Mucosa of descending colon (tissue), 3 donors: Measurements from ENCODE around the gene UACA. TPM values are rescaled to one million over a fixed set of nuclear protein-coding genes. Genes with fewer than 3 reads are reported as not detected.

Experiments used
- ATAC-seq: fragments of 200-7000 bp; cut with Tn5 transposase; one replicate; pipeline ENCODE4 v1.9.1; 2020; ENCODE audit warnings: mild to moderate bottlenecking, moderate library complexity
- DNase-seq, 3 donors: peaks; one replicate each; pipeline ENCODE4 v3.0.0-alpha.2; 2020
- H3K36me3 ChIP-seq: fragments of 200-600 bp; one replicate; pipeline ENCODE4 v1.8.0; 2021; ENCODE audit warnings: low read depth, mild to moderate bottlenecking
- H3K4me1 ChIP-seq: fragments of 200-600 bp; one replicate; pipeline ENCODE4 v1.8.0; 2021; ENCODE audit warnings: low read depth, mild to moderate bottlenecking
- H3K4me3 ChIP-seq: fragments of 200-600 bp; one replicate; pipeline ENCODE4 v1.8.0; 2021; ENCODE audit warnings: mild to moderate bottlenecking
- H3K9me3 ChIP-seq: fragments of 200-600 bp; one replicate; pipeline ENCODE4 v1.8.0; 2021; ENCODE audit warnings: mild to moderate bottlenecking
- CTCF ChIP-seq: fragments of 200-600 bp; IDR thresholded peaks from one replicate; pipeline ENCODE4 v1.8.0; 2022; ENCODE audit warnings: antibody characterized with exemption, mild to moderate bottlenecking
- intact Hi-C, 2 donors: fragments of 100-400 bp; cut with DNase I in 1 of 2; cut with micrococcal nuclease in 1 of 2; formaldehyde crosslinking; loops; one replicate each; pipeline versions ENCODE4 v1.11.0 to v1.11.1; 2022; cut with DNase I, micrococcal nuclease
- total RNA-seq, 3 donors: library from RNA; stranded (reverse); fragmentation: NEBNext Ultra II Directional in 2 of 3; extraction: Animal tissue kit (Norgen Biotek cat#: 25700) in 2 of 3; gene quantifications; one replicate each; pipeline versions ENCODE4 v1.2.1 to v1.2.4, GENCODE V29; 2021 to 2023
- donor health status: DM: no; HTN: no; CAD: no; lungs with moderate emphysema.
- donor health status: DM: no; HTN: no; CAD: no.
- donor health status: DM: no; HTN: yes; CAD: no.

Gene UACA
- total RNA-seq, 3 donors from 2014 or later: 42.1 to 74.7 (median 64.9) TPM

GRCh38 chr15:70707686-70708300 is 55.6 kb downstream of the UACA start:
- Histone ChIP-seq H3K4me1 (no peaks in the 10 kb centered on the region), H3K36me3 (no peaks in the 10 kb centered on the region), H3K4me3 (no peak overlapping the region), H3K9me3 (no peaks in the 10 kb centered on the region)
- no peak for DNase-seq
- intact Hi-C loops: no loop called here
- TF ChIP-seq CTCF: no peak
- ATAC-seq: no peak

- no peak for DNase-seq
- no peak for ATAC-seq
- no peak for TF ChIP-seq CTCF
- no peak overlapping the region for H3K4me3 ChIP-seq
- H3K4me1 ChIP-seq: no peaks in the 10 kb centered on the region
- intact Hi-C loops: no loop called here
- H3K36me3 ChIP-seq: no peaks in the 10 kb centered on the region
- H3K9me3 ChIP-seq: no peaks in the 10 kb centered on the region
Measured at GRCh38 chr15:70704731-70705130, 58.6 kb downstream of the UACA start.

- no peak for TF ChIP-seq CTCF
- Histone ChIP-seq H3K9me3 (no peaks in the 10 kb centered on the region), H3K4me1 (no peaks in the 10 kb centered on the region), H3K4me3 (no peak overlapping the region), H3K36me3 (no peaks in the 10 kb centered on the region)
- no peak for ATAC-seq
- DNase-seq: no peak
- intact Hi-C loops: no loop called here
Measured at GRCh38 chr15:70704166-70704565, 59.2 kb downstream of the UACA start.

- intact Hi-C loops: no loop called here
- no peak overlapping the region for H3K4me3 ChIP-seq
- DNase-seq (peak in 1 of 3 donors; percentile 38), ATAC-seq (peak; percentile 81)
- H3K4me1 ChIP-seq: no peaks in the 10 kb centered on the region
- no peaks in the 10 kb centered on the region for H3K36me3 ChIP-seq
- no peaks in the 10 kb centered on the region for H3K9me3 ChIP-seq
- TF ChIP-seq CTCF: no peak
Measured at GRCh38 chr15:70703096-70703878, 60.1 kb downstream of the UACA start.

GRCh38 chr15:70702584-70702983 is 60.8 kb downstream of the UACA start:
- no peak for TF ChIP-seq CTCF
- no peak for DNase-seq
- intact Hi-C loops: no loop called here
- Histone ChIP-seq H3K36me3 (no peaks in the 10 kb centered on the region), H3K9me3 (no peaks in the 10 kb centered on the region), H3K4me1 (no peaks in the 10 kb centered on the region), H3K4me3 (no peak overlapping the region)
- no peak for ATAC-seq
